Left renal cortex interstitium (tissue), 4 donors: Measurements from ENCODE around the gene LSM6. TPM values are rescaled to one million over a fixed set of nuclear protein-coding genes. Genes with fewer than 3 reads are reported as not detected.

ENCODE experiments used
- polyA plus RNA-seq, 4 donors: library from polyadenylated mRNA; unstranded; fragments of 120-200 nt; gene quantifications; one replicate each; pipeline ENCODE4 v1.2.1, GENCODE V29; 2013; ENCODE audit not compliant: insufficient read length in 4 of 4

Gene LSM6
- polyA plus RNA-seq, 4 donors, result 55.2 to 76.0 (median 63.3) TPM

Other genes with a start within 250 kb of the LSM6 start
- 10 to 100 TPM; 29.4 to 46.7 (median 35.2) TPM for gene ZNF827, start 236.9 kb upstream of the LSM6 start, polyA plus RNA-seq
- under 1 TPM; 0.22 to 0.88 (median 0.37) TPM for gene REELD1, start 38.8 kb downstream of the LSM6 start, polyA plus RNA-seq